Measurements from ENCODE around the gene SRC.
A peak's percentile ranks its signal among the peaks of the same experiment; 100 is the strongest.
"Not testable (repeated sequence)": the region's sequence is repeated elsewhere in the genome, so short reads cannot be mapped to it uniquely, and the experiment has no call there.

SRC gene

DNA sequence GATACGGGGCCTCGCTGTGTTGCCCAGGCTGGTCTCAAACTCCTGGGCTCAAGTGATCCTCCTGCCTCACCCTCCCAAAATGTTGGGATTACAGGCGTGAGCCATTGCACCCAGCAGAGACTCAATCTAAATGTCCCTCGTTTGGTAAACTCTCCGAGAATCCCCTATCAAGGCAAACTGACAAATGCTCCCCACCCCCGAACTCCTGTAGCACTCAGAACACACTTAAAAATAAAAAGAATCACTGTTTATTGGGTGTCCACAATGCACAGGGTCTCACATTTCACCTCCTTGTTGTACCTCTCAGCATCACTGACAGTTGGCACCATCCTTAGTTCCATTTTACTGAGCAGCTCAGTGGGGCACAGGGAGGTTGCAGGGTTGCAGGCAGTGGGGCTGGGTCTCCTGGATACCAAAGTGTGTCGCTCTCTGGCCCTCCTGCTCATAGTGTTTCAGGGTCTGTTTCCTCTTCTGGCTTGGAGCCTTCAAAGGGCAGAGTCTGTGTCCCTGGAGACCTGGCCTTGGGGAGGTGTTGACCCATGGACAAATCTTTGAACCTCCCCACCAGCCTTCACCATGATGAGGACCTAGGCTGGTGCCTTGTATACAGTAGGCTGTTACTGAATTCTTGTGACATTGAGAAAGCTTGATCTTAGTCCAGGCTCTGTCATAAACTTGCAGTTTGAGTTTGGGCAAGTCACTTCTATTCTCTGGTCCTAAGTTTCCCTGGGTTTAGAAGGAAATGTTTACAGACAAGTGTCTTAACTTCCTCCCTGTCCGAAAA, 8.5 kb upstream of the SRC start:
- no peak for DNase-seq

DNA sequence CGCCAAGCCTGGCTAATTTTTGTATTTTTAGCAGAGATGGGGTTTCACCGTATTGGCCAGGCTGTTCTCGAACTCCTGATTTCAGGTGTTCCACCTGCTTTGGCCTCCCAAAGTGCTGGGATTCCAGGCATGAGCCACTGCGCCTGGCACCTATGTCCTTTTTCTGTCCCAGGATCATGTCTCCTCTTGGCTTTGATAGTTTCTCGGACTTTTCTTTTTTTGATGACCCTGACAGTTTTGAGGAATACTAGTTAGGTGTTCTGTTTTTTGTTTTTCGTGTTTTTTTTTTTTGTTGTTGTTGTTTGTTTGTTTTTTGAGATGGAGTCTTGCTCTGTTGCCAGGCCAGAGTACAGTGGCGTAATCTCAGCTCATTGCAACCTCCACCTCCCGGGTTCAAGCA, 7.6 kb upstream of the SRC start:
- not testable (repeated sequence) for DNase-seq

DNA sequence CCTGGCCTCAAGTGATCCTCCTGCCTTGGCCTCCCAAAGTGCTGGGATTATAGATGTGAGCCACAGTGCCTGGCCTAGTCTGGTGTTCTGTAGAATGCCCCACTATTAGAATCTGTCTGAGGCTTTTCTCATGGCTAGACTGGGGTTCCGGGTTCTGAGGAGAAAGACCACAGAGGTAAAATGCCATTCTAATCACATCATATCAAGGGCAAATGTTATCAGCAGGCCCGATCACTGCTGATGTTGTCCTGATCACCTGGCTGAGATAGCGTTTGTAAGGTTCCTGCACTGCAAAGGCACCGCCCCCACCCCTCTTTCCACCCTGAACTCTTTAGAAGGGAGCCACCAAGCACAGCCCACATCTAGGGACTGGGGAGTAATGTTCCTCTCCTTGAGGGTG, 6.7 kb upstream of the SRC start:
- no peak for DNase-seq

DNA sequence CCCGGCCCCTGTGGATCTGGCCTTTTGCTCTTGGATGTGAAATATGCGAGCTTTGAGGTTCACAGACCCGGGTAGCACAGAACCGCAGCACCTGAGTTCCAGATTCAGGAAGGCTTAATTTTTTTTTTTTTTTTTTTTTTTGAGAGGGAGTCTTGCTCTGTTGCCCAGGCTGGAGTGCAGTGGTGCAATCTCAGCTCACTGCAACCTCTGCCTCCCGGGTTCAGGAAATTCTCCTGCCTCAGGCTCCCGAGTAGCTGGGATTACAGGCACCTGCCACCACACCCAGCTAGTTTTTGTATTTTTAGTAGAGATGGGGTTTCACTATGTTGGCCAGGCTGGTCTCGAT, 6.2 kb upstream of the SRC start:
- not testable (repeated sequence) for DNase-seq

DNA sequence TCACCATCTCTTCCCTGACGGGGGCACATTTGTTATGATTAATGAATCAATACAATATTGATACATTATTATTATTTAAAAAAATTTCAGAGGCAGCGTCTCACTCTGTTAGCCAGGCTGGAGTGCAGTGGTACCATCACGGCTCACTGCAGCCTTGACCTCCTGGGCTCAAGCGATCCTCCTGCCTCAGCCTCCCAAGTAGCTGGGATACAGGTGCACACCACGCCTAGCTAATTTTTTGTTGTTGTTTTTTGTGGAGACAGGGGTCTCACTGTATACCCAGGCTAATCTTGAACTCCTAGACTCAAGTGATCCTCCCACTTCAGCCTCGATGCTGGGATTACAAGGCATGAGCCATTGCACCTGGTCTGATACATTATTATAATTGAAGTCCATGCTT, 4.9 kb upstream of the SRC start:
- no peak for DNase-seq

DNA sequence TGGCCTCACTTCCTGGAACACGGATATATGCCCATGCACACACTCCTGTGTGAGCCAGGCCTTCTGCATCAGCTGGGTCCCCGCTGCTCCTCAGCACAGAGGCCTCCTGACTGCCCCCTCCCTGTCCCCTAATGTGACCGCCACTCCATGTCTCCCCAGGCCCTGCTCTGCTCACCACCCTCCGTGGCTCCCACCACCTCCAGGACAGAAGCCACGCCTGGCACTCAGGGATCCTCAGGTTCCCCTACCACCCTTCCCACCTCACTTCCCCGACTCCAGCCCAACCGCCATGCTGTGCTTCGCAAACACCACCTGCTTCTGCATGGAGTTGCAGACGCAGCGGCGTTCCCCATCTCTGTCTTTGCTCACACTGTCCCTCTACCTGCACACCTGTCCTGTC, 4.3 kb upstream of the SRC start:
- DNase-seq, result no peak

DNA sequence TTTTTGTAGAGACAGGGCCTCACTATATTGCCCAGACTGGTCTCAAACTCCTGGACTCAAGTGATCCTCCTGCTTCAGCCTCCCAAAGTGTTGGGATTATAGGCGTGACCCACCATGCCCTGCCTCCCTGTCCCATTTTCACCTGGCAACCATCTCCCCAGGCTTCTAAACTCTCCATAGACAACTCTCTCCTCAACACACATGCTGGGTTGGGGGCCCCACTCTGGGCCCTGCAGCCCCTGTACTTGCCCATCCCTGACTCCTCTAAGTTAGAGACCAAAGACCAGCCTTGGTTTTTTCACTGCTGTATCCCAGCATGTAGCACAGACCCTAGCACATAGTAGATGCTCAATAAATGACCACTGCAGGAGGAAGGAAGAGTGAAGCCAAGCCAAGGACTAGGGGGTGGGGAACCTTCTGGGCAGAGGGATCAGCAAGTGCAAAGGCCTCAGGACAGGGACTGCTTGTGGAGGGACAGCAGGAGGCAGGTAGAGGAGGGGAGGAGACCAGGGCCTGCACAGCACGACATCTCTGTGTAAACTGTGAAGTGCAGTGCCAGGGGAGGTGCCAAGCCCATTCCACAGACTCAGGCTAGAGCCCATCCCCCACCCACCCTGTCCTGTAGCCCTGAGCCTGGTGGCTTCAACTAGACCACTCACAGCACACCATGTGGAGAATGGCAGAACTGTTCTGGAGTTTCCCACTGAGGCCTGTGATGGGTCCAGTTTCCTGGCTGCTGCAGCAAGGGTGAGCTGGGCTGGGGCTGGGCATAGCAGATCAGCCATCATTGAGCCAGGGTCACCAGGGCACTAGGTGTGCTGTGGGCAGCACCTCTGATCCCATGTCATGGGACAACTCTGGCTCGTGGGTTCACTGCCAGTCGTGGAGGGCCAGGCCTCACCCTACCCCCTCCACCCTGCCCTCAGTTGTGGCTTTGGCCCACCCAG, 3.4 kb upstream of the SRC start:
- peak; percentile 52 for DNase-seq

DNA sequence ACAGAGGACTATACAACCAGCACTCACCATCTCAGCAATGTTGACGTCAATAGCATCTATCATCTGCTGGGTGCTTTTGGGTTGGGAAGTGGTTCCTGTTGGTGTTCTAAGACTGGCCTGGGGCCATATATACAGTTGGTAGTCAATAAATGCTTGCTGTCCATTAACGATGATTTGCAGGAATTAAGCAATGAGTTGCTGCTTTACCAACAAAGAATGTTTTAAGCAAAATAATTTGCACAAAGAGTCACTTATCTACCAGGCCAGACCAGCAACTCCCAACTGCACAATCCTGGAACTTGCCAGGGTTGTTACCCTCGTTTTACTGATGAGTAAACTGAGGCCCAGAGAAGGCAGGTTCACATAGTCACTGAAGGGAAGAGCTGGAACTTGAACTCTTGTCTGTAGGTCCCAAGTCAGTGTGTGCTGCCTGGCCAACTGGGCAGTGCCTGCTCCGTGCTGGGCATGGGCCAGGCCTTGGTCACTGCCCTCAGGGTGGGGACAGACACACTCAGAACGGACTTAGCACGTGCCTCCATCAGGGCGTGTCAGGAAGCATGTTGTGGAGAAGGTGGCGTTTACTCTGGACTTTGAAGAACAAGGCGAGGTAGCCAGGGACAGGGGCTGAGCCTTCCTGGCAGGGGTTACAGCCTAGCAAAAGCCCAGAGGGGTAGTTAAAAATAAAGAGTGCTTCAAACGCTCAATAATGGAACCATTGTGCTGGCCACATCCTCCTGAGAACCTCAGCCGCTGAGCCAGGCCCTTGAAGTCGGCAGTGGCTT, 2.5 kb upstream of the SRC start:
- DNase-seq, result no peak

DNA sequence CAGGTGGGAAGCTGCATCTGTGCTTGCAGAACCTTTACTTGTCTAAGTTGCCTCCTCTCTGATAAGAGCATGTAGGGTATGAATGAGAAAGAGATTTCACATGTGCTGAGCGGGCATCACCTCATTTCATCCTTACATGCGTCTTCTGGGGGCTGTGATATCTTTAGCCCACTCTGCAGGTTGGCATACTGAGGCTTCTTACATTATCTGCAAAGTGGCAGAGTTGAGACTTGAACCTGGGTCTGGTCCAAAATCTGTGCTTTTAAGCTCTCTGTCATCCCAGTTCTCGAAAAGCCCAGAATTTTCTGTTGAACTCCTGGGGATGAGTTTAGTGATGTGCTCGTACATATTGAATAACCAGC, 2.0 kb upstream of the SRC start:
- DNase-seq, result no peak

DNA sequence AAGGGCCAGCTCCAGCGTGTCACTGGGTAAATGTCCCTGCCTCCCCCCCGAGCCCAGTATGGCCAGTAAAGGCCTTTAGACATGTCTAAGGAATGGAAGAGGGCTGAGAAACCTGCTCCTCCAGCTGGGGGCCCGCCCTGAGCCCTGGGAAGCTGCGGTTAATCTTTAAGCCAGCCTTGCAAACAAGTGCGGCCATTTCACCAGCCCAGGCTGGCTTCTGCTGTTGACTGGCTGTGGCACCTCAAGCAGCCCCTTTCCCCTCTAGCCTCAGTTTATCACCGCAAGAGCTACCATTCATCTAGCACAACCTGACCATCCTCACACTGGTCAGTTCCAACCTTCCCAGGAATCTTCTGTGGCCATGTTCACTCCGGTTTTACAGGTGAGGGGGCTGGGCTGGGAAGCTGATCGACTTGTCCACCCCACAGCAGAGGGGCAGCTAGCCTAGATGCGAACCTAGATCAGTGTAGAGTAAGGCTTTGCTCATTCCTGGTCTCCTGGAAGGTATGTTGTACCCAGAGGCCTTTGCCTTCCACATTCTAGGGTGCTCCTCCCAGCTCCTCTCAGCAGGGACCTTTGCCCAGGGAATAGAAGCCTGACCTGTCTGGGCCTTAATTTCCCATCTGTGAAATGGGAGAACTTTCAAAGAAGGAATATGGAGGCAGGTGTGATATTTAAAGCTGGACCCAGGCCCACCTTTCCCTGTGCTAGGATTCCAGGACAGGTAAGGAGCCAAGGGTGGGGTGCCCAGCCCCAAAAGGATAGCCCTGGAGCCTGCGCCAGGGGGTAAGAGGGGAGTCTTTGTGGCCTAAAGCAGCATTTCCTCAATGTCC, 1.2 kb upstream of the SRC start:
- no peak for DNase-seq

DNA sequence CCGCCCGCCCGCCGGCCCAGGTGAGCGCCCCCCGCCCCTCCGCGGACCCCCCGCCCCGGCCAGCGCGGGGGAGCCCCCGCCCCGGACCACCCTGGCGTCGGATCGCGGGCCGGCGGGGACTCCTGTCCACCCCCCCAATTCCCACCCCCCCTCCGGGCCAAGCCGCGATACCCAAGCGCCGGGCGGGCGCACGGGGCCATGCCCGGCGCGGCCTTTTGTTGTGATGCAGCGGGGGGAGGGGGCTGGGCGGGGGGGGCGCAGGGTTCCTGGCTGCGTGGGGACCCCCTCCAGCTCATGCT, 245 bp downstream of the SRC start:
- no peak for DNase-seq

DNA sequence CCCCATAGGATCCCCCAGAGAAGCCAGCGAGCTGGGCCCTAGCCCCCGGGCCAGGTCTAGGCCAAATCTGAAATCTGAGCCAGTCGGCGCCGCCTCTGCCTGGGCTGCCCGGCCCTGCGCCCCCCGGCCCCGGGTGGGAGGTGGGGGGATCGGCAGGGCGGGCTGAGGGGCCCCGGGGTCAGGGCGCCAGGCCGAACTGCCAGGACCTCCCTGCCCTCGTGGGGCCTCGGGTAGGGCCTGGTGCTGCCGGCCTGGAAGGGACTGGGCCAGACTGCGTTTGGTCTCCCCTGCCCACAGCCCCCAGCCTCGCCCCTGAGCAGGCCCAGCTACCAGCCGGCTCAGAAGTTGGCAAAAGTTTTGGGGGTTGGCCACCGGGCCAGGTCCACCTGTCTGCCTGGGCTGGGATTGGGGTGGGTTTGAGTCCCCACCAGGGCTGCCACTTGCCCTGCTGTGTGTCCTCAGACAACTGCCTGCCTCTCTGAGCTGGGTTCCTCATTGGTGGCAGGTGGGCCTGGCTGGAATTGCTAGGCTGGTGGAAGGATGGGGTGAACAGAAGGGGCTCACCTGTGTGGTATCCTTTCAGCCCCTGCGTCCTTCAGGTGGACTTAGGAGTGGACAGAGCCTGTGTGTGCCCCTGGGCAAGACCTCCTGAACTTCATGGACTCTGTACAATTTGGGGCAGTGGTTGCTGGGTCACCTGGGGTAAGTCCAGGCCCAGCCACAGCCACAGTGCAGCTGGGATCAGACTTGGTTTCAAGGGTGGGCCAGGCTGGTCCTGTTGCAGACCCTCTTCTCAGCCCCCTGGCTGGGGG, 801 bp downstream of the SRC start:
- no peak for DNase-seq

DNA sequence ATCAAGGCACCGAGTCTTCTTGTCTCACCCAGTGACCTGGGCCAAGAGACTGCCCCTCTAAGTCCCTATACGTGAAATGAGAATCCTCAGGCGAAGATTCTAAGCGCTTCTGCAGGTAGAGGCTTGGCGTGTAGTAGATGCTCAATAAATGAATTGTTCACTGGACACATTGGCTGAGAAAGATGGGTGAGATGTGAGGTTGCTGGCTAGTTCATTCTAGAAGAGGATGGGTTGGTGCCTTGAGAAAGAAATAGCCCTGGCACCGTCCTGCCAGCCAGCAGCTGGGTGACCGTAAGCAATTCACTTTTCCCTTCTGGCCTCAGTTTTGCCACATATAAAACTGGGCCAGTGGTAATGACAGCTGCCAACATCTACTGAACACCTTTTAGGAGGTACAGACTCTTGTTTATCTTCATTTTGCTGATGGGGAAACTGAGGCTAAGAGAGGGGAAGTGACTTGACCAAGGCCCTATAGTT, 1.4 kb downstream of the SRC start:
- no peak for DNase-seq

DNA sequence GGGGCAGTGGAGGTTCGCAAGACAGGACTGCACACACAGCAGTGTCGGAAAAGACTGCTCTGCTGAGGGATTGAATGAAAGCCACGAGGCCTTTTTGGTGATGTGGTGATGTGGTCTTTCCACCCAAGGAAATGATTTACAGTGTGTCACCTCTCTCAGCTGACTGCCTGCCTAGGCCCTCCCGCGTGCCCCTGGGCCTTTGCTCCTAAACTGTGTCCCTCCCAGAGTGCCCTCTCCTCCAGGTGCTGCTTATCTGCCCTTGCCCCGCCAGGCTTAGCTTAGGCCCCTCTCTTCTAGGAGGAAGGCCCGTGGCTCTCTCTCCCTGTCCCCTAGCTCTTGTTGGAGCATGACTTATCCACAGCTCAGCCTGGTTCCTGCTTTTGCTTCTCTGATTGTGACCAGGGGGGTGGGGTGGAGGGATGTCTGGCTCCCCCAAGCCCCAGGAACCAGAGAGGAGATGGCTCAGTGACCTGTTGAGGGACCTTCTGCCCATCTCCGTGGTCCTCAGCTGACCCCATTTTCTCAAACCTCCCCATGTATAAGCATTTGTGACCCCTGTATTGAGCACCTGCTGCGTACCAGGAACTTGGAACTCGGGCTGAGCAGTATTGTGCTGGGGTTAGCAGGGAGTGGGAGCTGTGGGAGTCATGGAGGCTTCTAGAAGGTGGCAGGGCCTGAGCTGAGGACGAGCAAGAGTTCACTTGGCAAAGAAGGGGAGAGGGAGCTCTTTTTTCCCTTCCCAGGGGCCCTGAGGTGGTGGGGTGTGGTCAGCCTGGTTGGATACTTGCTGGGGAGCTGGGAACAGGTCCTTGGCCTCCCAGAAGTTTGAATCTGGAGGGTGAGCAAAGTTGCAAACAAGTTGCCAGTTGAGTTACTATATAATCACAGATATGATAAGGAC, 2.2 kb downstream of the SRC start:
- DNase-seq, result peak; percentile 34

DNA sequence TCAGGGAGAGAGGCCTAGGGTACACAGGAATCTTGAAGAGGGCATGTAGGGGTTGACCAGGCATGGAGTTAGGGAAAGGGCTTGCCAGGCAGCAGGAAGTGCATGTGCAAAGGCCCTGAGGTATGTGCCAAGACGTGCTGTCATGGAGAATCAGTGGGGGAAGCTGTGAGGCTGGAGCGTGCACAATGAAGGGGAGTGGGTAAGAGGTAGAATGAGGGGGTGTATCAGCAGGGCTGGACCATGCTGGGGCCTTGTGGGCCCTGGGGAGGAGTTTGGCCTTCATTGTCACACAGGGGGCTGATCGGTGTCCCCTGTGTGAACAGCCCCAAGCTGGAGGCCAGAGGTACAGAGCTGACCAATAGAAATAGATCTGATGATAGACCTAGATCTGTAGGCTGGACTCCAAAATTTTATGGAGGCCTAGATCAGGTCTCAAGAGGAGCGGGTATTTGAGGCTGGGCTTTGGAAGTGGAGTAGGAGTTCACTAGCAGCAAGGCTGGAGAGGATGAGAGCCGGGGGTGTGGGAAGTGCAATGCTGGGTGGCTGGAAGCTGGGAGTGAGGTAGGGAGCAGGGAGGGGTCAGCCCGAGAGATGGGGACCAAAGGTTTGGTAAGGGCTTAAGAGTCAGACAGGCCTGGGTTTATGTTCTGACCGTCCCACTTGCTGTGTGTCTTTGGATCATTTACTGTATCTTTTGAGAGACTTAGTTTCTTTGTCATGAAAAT, 3.0 kb downstream of the SRC start:
- no peak for DNase-seq

DNA sequence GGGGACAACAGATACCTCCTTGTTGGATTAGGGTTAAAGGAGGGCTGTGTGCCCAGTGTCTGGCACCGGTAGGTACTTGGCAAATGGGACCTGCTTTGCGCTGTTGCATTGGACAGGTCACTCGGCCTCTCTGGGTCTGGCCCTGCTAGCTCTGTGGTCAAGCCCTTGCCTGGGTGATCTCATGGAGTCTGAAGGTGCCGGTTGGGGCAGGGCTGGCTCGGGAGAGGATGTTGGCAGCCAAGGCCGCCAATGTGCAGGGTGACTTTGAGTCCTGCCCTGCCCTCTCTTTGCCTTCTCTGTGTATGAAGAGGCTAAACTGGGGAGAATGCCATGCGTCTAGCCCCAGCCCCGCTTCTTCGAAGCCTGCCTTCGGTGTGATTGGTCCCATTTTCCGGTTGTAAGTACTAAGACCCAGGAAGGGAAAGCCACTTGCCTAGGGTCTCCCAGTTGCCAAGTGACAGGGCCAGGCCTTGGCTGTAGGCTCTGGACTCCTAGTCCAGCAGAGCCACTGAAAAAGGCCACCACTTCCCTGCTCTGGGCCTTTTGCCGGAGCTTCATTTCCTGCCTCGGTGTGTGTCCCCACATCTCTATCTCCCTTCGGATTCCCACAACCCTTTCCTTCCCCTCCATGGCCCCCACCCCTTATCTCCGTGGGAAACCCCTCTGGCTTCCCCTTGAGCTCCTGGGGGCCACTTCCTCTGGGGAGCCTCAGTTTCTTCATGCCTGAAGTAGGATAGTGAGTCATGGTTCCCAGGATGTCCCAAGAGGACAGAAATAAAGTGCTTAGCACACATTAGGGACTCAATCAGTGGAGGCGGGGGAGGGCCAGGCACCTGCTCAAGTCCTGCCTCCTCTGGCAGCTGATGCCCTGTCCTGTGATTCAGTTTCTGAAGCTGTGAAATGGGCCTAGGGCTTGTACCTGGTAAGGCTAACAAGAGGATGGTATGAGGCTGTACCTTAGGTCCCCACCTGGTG, 3.9 kb downstream of the SRC start:
- no peak for DNase-seq

DNA sequence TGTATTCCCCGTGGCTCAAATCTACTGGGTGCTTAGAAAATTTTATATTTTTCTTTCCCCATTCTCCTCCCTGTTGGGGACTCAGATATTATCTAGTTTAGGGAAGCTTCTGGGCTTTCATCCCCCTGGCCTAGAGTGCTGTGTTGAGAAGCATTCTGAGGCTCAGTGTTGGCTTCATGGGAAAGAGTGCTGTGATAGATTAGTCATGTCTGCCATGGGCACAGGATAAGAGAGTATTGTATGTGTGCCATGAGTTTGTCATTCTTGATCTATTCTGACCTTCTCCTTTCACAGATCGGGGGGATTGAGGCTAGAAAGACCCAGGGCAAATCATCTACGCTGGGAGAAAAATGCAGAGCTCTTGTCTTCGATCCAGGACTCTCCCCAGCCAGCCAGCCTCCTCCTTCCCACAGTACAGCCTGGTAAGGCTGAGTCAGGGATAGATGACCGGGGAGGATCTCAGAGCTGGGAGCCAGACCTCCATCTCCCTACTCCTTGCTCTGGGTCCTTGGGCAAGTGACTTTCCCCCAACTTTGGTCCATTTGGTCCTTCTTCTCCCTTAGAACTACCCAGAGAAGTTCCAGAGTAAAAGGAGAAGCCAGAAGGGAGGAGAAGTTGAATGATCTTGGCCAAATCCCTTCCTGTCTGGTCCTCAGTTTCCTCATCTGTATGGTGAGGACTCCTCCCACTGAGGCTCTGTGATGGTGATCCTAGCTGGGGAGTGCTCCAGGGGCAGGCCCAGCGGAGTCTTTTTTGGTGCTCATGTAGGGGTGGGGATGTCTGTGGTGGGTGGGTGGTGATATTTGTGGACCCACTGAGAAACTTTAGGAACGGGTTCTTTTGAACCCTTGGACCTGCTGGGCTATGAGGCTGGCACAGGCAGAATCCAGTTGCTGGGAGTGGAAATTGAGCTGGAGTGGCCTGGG, 5.0 kb downstream of the SRC start:
- no peak for DNase-seq

Measured in hematopoietic multipotent progenitor cell treated with erythropoietin and hydrocortisone succinate and interleukin-3 and kit ligand, for 4 days (in vitro differentiated cells).